GM19238 (cell line): Measurements from ENCODE around the gene PRSS33.

ENCODE experiments used
- DNase-seq: peaks from one replicate; pipeline ENCODE4 v3.0.0; 2011; ENCODE audit warnings: low spot score; ENCODE audit not compliant: insufficient read length

Gene PRSS33, protein sequence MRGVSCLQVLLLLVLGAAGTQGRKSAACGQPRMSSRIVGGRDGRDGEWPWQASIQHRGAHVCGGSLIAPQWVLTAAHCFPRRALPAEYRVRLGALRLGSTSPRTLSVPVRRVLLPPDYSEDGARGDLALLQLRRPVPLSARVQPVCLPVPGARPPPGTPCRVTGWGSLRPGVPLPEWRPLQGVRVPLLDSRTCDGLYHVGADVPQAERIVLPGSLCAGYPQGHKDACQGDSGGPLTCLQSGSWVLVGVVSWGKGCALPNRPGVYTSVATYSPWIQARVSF

DNA sequence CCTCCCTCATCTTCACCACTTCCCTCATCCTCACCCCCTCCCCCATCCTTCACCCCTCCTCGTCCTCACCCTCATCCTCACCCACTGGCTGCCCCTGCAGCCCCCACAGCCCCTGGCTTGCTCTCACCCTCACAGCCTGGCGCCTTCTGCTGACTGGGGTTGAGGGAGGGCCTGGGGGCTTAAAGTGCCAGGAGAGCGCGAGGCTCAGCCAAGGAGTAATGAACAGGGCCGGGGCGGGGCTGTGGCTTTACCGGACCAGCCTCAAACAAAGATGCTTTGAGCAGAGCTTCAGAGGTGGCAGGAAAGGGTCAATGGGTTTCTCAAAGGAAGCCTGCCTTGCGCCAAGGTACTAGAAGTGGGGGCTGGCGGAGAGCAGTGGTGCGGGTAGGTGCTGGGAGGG lies at the start of gene PRSS33:
PRSS33 (minus strand) TSS at position 155 of the 400 bp plus-strand sequence. CDS start 1,013 bp downstream, outside the sequence.
- no peak for DNase-seq

DNA sequence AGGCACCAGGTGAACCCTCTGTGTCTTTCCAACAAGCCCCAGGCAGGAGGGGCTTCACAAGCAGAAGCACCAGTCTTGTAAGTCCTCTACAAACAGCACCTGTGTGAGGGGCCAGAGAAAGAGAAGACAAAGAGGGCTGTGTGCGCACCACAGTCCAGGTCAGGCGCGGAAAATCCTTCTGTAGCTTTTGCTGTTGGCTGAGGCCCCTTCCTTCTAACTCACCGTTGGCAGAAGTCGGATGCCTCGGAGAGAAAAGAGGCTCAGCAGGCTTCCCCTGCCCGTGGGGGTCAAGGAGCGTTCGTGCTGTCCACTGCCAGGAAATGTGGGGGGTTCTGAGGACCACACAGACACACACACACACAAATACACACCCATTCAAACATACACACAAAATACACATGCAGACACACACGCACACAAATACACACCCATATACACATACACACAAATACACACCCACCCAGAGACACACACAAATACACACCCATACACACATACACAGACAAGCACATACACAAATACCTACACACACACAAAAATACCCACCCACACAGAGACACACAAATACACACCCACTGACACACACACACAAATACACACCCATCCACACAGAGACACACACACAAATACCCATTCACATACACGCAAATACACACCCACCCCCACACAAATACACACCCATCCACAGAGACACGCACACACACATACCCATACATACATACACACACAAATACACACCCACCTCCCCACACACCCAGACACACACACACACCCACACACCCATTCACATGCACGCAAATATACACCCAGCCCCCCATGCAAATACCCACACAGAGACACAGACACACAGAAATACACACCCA lies 49.5 kb upstream of the PRSS33 start:
- no peak for DNase-seq

DNA sequence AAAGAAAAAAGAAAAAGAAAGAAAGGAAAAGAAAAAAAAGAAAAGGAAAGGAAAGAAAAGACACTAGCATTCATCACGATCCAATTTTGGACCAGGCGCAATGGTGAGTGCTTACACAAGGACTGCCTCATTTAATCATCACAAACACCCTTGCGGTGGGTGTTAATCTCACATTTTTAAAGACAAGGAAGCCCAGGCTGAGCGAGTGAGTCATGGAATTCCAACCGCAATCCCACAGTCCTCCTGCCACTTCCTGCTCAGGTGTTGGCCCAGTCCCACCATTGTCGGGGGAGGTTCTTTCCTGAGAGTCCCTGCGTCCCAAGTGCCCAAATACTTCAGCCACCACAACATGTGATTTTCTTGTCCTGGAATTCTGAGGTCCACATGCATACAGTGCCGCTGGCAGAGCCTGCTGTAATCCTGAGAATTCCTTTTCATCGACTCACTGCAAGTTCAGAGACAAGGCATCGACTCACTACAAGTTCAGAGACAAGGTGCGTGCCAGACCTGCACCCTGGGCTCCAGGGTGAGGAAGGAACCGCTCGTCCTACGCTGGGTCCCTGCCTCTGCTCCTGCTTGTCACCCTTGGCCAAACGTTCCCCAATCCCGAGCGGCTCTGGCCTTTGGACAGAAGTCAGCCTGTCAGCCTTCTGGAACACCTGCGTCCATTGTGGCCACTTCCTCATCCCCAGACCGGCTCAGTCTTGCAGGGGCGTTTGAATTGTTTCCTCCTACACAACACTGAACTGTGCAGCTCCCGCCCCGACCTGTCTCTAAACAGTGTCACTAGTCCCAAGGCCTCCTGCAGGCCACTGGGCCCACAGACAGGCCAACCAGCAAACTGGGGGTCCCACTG lies 48.5 kb upstream of the PRSS33 start:
- DNase-seq: no peak

DNA sequence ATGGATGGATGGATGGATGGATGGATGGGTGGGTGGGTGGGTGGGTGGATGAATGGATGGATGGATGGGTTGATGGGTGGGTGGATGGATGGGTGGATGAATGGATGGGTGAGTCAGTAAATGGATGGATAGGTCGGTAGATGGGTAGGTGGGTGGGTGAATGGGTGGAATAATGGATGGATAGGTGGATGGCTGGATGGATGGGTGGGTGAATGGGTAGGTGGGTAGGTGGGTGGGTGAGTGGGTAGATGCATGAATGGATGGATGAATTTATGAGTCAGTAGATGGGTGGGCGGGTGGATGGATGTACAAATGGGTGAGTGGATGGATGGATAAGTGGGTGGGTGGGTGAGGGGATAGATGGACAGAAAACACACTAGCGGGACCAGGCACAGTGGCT lies 47.6 kb upstream of the PRSS33 start:
- DNase-seq: no peak

GRCh38 chr16:2833776-2834175 lies 46.4 kb upstream of the PRSS33 start:
- DNase-seq: no peak

- DNase-seq: no peak
Observed at GRCh38 chr16:2831203-2831602, 43.8 kb upstream of the PRSS33 start.

- no peak for DNase-seq
Observed at GRCh38 chr16:2830355-2830695, 43.0 kb upstream of the PRSS33 start.

DNA sequence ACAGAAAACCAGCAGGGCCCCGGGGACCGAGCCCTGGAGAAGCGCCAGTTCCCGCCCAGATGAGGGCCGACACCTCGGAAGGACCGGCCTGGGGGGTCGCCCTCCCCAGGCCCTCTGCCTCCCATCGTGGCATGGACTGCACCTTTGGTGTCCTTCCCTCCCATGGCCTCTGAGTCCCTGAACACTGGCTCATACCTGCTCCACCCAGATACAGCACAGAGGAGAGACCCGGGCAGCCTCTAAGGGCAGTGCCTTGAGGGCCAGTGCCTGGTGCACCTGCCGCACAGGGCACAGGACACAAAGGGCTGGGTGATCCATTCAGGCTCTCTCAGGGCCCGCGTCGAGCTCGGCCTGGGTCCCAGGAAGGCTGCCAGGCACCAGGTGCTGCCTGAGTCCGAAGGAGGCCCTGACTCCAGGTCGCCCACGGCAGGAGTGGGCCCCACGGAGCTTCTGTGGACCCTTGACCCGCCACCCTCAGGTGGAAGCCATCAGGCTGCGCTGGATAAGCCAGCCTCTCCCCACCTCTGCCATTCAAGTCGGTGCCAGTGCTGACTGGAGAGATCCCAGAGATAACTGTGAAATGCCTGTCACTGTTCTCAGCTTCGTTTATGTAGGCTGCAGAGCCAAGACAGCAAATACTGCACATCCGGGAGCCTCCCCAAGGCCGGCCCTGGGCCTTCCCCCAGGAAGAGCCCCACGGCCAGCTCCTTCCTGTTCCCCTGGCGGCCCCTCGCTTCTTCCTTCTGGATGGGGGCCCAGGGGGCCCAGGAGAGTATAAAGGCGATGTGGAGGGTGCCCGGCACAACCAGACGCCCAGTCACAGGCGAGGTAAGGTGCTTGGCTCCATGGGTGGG lies 42.4 kb upstream of the PRSS33 start, which contains the start of gene ZG16B:
ZG16B (plus strand) TSS at position 803 of the 854 bp plus-strand sequence. CDS start 139 bp downstream, outside the sequence.
- no peak for DNase-seq

DNA sequence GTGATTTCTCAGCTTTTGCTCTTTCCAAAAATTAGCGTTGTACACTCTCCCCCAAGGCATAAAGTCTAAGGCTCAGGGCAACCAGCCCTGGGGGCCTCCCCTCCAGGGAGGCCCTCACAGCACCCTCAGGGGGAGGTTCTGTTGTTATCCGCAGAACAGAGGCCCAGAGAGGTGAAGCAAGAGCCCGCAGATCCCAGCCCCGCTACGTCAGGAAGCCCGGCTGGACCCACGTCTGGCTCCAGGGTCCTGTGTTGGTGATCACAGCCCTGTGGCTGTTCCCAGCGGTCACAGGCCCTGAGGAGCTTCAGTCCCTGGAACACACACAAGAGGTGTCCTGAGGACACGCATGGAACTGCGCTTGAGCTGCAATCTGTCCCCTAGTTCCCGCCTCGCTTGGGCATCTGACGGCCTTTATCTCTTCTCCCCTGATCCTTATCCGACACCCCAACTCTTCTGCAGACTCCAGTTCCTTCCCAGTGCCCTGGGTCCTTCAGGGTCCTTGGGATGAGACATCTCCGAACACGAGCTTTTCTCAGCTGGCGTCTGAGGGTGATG lies 41.6 kb upstream of the PRSS33 start:
- DNase-seq: no peak

DNA sequence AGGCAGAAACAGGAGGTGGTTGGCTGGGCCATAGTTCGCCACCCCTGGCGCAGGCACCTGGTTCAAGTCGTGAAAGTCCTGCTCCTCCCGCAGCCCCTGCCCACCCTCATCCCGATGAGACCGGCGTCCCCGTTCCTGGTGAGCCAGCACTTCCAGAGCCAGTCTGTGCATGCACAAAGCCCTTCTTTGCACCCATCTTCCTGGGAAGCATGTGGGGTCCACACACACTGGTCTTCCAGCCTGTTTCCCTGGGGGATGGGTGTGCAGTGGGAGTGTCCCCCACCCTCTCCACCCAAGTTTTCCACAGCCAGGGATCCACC lies 41.1 kb upstream of the PRSS33 start:
- DNase-seq: no peak

DNA sequence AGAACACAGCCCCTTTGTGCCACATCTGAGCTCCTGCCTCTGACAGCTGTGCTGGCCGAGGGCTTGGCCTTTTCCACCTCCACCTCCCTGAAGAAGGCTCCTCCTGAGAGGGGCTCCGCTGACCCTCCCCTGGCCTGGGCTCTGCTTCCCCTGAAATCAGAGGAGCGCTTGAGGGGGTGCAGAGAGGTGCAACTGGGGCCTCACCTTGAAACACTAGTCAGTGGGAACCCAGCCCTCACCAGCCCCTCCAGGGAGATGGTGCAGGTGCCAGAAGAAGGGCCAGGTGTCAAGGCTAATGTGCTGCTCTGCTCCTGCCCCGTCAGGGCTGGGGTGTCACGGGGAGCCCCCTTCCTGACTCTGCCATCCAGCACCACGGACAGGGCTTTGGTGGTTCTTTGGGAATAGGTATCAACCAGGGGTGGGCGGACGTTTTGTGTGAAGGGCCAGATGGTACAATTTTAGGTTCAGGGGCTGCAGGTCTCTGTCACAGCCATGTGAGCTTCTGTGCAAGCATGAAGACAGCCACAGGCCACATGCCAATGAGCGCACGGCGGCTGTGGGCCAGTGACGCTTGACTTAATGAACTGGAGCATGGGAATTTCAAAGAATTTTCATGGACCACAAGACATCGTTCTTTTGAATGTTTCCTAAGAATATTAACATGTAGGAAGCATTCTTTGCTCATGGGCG lies 40.6 kb upstream of the PRSS33 start:
- DNase-seq: no peak

- DNase-seq: no peak
Observed at GRCh38 chr16:2827374-2827791, 40.0 kb upstream of the PRSS33 start.

GRCh38 chr16:2826591-2827373 lies 39.4 kb upstream of the PRSS33 start:
- no peak for DNase-seq

GRCh38 chr16:2825906-2826305 lies 38.5 kb upstream of the PRSS33 start:
- DNase-seq: no peak

DNA sequence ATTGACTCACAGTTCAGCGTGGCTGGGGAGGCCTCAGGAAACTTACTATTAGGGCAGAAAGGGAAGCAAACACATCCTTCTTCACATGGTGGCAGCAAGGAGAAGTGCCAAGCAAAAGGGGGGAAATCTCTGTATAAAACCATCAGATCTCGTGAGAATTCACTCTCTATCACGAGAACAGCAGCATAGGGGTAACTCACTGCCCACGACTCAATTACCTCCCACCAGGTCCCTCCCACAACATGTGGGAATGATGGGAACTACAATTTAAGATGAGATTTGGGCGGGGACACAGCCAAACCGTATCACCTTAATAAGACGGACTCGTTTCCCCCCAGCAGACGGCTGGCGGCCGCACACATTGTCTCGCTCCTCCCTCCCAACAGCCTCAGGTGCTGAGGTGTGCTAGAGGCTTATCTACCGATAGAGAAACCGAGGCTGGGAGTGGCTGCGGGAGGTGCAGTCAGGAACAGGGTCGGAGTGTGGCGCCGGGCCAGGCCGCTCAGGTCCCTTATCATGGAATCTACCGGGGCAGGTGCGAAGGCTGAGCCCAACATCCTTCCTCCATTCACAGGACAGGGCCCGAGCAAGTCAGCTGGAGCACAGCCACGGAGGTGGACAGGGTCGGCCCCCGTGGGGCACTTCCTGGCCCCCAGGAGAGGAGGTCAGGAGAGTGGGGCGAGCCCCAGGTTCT lies 37.8 kb upstream of the PRSS33 start:
- no peak for DNase-seq

GRCh38 chr16:2824626-2825025 lies 37.3 kb upstream of the PRSS33 start:
- DNase-seq: no peak

DNA sequence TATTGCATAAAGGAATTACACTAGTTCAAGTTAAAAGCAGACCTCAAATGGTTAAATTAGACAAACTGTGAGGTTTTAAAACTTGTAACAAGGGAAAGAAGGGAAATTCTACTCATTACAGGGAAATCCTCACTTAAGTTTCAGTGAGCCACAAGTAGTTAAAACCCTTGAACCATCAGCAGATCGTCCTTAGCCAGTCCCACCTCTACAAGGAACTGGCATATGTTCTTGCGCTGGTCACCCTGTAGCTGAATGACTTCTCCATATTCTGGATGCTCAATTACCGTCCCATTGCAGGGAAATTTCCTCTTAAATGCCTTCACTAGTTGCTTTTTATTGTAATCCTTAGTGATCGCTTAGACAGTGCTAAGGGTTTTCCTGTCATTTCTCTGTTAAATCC lies 35.1 kb upstream of the PRSS33 start:
- DNase-seq: no peak

DNA sequence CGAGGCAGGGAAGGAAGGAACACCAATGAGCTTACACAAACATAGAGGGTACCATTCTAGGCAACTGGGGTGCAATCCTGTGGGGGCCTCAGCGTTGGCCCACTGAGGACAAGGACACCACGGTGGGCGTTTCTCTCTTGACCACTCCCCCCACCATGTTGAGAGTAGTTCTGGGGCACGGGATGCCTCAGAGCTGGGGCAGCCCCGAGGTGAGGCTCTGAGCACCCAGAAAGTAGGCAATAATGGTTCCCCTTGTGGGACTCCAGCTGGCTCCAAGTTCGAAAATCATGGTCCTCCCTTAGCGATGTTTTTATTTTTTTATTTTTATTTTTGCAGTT lies 34.8 kb upstream of the PRSS33 start:
- no peak for DNase-seq
